Activated T-helper 1 cell treated with anti-CD3 and anti-CD28 coated beads, Interleukin-2, amount 50 U/mL, for 16 hours (primary cell): ENCODE data around the gene SNAP29.
"Not testable (repeated sequence)": the region's sequence is repeated elsewhere in the genome, so short reads cannot be mapped to it uniquely, and the experiment has no call there.

Source experiments
- DNase-seq, 2 donors: peaks; one replicate each; pipeline ENCODE4 v3.0.0-alpha.2; 2020; ENCODE audit warnings: low read depth in 1 of 2, low spot score in 1 of 2

SNAP29 gene

DNA sequence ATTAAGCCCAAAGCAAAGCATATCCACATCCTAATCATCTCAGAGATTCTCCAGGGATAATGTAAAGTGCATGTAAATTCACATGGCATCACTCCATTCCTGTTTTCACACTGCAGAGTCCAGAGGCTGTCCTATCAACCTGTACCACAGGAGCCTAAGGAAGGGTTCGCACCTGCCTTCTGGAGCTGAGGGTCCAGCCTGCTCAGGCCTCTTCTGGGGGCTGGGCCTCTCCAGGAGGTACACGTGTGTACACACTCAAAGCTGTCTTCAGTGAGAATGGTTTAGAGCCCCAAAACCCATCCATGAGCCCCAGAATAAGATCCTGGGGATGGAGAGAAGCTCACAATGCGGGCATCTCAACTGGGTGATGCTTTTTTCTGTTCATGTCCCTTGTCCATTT lies 24.1 kb upstream of the SNAP29 start:
- no peak for DNase-seq

DNA sequence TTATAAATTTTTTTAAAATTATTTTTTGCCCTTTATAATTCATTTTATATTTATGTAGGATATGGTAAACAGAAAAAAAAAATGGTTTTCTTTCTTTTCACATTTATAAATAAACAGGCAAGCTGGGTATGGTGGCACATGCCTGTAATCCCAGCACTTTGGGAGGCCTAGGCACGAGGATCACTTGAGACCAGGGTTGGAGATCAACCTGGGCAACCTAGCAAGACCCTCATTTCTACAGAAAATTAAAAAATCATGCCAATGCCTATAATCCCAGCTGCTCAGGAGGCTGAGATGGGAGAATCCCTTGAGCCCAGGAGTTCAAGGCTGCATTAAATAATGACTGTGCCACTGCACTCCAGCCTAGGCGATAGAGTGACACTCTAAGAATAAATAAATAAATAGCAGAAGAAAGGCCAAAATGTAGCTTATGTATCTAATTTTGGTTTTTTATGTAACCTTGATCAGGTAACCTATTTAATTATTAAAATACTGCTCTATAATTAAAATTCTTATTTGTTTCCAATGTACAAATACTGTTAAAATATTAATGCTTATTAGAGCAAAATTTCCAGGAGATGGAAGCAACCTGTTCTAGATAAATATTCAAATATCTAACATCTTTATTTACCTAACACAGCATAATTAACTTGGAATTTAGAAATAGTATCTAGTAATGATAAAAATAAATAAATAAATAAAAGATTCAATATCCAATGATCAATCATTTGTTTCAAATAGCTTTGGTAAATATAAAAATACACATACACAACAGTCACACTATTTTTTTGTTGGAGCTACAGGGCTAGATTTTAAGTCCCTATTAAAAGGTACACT lies 21.6 kb upstream of the SNAP29 start:
- DNase-seq = no peak

DNA sequence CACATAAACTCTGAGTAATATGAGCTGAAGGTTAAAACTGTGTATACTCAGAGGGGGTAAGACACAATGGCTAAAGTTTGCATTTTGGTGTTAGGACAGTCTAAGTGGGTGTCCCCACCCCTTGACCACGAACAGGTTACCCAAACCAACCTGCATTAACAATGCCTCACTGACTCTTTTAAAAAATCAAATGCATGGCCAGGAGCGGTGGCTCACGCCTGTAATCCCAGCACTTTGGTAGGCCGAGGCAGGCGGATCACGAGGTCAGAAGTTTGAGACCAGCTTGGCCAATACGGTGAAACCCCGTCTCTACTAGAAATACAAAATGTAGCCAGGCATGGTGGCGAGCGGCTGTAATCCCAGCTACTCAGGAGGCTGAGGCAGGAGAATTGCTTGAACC lies 19.5 kb upstream of the SNAP29 start:
- not testable (repeated sequence) for DNase-seq

DNA sequence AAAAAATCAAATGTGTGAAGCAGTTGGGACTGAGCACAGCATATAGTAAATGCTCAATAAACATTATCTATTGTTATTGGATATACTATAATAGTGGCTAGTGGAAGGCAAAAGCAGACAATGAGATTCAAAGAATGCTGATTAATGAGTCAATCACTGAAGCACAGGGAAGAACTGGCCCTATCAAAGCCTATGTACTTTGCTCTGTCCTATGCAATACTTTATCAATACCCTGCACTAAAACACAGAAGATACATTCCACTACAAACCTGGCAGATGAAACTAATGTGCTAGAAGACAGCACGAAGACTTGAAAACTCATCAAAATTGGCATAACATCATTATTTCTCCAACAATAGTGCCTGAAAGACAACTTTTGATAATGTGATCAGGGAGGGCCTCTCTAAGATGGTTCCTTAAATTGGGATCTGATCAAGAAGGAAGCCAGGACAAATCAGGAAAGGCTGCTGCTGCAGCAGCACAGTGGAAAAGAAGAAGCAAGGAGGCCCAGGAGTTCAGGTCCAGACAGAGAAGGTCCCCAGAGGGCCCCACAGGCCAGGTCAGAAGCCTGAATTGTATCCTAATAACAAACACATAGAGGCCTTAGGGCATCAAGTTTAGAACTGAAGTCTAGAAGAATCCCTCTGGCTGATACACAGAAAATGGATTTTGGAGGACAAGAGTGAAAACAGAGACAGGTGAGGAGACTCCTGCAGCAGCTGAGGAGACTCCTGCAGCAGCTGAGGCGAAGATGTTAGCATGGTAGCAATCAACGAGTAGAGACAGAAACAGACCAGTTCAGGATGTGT lies 18.8 kb upstream of the SNAP29 start:
- DNase-seq = no peak

DNA sequence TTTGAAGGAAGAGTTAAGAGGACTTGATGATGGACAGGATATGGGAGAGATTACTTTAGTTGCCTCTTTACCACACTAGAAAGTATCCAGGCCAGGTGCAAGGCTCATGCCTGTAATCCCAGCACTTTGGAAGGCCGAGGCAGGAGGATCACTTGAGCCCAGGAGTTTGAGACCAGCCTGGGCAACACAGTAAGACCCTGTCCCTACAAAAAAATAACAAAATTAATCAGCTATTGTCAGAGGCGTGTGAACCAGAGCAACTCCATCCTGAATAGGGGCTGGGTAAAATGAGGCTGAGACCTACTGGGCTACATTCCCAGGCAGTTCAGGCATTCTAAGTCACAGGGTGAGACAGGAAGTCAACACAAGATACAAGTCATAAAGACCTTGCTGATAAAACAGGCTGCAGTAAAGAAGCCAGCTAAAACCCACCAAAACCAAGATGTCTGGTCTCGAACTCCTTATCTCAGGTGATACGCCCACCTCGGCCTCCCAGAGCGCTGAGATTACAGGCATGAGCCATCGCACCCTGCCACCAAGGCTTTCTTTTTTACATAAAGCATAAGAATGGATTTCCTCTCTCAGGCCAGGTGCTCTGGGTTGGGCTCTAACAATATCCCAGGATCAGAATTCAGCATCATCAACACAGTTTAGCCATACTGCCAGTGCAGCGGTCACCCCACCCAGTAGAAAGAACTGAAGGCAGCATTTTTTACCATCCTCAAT lies 18.0 kb upstream of the SNAP29 start:
- no peak for DNase-seq

DNA sequence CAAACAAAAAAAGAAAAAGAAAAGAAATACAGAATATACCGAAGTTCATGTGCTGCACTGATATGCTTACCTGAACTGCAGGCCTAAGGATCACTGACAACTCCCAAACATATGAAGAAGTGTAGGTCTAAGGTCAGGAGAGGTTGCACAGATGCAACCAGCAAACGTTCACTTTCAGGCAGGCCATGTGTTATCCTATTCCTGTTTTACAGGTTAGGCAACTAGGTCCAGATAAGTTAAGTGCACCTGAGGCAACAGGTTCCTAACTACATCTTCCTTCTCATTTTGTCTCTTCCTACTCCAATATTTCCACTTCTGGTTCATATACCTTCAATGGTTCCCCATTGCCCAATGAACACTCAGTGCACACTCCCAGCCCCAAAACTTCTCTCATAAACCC lies 15.3 kb upstream of the SNAP29 start:
- no peak for DNase-seq

DNA sequence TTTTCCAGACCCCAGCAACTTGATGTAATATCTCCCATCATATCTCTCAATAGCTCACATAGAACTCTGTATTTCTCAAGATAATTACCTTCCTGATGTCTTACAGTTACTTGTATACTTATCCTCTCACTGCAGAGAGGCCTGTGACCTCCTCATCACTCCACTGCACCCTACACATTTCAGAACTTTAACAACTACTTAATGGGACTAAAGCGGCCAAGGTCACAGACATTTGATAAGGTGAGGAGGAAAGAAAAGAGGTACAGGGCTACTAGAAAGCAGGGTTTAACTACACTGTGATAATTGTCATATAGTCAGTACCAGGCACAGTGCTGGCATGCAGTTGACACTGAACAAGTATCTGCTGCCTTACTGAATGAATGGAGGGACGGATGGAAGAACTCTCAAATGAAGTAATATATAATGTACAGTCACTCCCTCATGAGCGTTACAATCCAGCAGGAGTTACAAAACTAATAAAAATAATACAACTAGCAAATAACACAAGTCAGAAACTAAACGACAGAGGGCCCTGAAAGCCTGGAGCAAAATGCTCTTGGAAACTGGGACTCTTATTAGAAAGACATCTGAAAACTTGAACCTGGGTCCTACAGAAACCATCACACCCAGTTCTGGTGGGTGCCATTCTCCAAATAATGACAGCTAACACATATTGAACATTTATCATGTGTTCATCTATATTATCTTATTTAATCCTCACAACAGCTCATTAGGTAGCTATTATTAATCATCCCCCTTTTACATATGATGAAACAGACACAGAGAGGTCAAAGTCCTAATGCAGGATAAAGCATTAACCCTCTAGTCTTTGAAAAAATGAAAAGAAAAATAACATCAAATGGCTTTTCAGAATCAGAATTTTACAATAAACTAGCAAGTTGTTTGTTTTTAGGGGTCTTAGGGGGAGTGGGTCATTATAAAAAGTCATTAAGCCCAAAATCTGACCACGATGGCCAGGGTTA lies 14.5 kb upstream of the SNAP29 start:
- no peak for DNase-seq

DNA sequence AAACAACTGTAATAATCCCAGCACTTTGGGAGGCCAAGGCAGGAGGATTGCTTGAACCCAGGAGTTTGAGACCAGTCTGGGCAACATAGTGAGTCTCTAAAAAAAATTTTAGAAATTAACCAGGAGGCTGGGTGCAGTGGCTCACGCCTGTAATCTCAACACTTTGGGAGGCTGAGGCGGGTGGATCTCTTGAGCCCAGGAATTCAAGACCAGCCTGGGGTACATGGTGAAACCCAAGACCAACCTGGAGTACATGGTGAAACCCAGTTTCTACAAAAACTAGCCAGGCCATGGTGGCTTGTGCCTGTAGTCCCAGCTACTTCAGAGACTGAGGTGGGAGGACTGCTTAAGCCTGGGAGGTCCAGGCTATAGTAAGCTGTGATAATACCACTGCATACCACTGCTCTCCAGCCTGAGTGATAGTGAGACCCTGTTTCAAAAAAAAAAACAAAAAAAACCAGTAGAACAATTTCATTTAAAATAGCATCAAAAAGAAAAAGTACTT lies 11.4 kb upstream of the SNAP29 start:
- DNase-seq = no peak

DNA sequence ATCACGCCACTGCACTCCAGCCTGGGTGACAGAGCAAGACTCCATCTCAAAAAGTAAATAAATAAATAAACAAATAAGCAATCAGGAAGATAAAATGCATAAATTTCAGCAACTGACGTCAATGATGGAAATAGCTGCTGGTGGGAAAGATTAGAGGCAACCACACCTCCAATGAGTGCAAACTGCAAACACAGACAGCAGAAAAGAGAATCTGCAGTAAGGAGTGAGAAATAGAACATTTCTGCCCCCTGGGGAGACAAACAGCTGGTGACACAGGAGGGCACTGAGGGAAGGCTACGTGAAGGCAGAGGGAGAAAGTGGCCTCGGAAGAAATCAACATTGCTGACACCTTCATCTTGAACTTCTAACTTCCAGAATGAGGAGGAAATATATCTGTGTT lies 6.7 kb upstream of the SNAP29 start:
- no peak for DNase-seq

DNA sequence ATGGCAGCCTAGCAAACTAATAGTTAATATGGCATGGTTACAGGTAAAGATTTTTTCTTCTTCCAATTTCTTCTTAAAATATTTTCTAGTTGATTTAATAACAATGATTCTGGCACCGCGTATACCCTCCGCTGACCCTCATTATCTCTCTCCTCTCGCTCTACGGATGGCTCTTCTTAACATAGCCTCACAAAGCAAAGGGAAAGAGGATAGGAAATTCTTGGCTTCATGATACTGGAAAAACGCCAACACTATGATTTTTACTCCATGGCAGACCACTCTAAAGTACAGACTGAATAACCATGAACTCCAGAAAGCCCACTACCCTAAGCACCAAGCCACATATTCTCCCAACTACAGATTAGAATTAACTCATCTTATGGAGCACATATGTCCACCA lies 6.3 kb upstream of the SNAP29 start:
- no peak for DNase-seq

DNA sequence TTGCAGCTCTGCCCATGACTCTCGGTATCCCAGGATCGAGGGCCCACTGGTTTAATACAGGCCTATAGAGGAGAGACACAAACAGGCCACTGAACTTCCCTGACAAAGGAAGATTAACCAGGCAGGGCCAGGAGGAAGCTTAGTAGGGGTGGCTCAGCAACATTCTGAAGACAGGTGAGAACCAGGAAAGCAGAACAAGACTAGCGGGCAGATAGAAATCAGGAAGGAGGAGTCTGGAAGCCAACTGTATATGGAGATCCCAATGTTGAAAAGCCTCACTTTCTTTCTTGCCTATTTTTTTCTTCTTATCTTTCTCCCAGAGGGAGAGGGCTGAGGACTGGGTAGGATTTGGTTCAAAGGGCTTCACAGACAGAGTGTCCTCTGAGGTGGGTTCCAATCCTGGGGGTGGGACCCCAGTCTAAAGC lies 5.6 kb upstream of the SNAP29 start:
- no peak for DNase-seq

DNA sequence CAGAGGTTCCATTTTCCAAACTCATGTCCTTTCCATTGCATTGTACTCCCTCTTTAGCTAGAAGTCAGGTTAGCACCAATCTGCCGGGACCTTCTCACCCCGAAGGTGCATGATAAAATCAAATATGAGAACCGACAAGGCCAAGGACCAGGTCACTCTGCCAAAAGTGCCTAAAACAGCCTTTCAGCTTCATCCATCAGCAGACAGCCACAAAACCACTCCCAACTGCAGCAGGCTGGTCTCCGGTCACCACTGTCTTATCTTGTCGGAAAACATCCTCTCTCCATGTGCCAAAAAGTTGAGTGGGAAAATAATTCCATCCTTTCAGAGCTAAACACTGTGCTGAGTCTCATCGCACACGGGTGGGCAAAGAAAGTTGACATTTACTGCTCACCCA lies 1.6 kb upstream of the SNAP29 start:
- DNase-seq = no peak

DNA sequence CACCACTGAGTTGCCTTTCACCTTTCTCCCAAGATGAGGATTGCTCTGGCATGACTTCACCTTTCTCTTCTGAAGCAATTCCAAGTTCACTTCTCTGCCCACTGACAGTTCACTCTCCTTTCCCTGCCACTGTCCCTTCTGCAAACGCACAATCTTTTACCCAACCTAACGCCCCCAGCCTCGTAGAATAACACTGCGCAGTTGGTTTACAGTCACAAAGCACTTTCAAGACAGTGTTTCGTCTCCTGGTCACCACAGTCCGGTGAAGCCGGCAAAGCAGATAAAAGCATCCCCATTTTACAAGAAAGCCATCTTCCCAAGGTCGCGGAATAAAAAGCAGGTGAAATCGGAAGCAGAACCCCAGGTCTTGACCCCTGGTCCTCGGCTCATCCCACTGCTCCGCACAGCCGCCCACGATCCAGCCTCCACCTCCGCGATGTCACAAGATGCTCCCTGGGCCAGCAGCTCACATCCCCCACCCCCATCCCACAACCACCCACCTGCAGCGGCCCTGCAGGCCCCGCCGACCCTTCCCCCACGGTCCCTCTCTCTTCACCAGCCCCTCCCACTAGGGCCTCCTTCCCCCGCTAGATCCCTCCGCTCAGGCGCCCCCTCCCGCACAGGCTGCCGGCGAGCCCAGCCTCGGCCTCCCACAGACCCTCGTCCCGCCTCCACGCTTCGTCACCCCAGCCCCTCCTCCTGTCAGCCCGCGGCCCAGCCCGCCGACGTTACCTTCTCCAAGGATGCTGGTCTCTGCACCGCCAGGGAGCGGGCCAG lies 781 bp upstream of the SNAP29 start:
- DNase-seq = peak; percentile 56 to 75

DNA sequence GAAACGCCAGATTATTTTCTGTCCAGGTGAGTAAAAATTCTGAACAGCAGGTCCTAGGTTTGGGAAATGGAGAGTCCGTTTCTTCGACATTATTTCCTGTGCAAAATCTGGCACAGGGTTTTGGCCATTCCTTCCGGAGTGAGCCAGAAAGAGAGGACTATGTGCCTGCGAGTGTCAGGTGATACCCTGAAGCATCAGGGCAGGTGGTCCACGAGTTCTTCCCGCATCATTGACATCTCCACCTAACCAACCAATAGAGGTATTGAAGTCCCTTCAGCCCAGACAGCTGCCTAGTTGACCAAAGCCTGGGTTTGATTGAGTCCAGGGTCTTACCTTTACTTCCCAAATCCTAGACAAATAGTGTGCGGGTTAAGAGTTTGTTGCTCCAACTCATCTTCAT lies 808 bp downstream of the SNAP29 start:
- no peak for DNase-seq

DNA sequence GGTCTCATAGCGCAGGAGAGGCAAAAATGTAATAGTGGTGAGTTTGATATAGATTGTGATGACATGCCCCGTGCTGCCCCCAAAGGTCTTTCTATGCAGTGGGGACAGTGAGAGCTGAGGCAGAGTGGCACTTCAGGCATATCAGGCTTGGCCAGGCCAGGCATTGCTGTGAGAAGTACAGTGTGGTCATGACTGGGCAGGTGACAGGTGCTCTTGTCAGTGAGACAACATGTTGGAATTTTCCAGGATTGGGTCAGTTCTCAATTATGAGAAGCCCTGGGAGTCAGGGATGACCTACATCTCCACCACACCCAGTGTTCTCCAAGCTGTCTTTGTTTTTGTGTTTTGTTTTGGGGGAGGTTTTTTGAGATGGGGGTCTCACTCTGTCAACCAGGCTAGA lies 3.7 kb downstream of the SNAP29 start:
- DNase-seq = no peak

DNA sequence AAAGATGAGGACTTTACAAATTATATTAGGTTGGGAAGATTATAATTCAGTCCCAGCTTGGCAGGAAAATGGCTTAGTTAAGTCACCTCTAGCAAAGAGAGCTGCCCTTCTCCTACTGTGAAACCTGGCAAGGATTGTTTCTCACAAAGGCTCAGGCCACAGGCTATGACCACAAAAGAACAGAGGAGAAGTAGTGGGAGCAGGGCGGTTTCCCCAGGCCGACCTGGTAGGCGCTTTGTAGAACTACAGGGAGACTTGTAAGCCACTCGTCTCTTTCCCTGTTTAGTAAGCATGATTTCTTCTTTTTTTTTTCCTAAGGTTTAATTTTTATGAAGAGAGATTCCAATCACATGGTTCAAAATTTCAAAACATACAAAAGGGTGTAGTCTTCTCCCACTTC lies 4.6 kb downstream of the SNAP29 start:
- DNase-seq = no peak

DNA sequence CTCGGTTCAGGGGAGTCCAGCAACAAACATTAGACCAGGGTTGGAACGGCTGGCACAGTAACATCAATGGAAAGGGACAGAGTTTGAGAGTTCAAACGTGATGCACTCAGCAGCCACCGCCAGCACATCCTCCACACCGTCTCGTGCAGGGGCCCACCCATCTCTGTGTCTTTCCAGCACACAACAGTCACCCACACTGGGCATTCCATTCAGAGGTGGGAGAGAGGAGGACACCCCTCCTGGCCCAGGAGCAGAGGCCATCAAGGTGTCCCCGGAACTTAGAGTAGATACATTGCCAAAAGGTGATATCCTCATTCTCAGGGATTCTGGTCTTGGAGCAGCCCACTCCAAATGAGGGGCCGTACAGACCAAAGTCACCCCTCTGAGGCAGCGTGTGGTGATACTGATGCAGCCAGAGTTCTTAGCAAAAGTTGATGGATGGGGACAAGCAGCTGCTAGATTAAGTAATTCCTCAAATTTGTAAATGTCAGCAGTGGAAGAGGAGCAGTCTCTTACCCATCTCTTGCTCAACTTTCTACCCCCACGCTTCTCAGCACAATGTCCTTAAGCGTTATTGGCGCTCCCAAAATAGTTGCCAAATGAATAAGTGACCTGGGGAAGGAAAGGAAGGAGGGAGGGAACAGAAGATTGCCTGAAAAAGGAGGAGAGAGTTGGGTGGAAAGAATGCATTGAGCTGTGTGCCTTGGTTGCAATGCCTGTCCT lies 5.5 kb downstream of the SNAP29 start:
- DNase-seq = no peak

DNA sequence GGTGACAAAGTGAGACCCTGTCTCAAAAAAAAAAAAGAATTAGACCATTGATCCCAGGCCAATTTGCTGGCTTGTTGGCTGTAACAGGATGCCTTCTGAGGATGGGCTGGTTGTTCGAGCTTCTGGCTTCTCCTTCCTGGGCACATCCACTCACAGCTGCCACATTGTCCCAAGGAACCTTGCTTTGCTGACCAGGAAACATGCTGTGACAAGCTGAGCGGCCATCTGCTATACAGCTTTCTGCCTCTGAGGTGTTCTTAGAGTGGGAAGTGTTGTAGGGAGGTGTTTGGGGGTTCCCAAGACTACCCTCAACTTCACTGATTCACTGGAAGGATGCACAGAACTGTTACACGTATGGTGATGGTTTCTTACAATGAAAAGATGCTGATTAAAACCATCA lies 6.5 kb downstream of the SNAP29 start:
- DNase-seq = no peak

DNA sequence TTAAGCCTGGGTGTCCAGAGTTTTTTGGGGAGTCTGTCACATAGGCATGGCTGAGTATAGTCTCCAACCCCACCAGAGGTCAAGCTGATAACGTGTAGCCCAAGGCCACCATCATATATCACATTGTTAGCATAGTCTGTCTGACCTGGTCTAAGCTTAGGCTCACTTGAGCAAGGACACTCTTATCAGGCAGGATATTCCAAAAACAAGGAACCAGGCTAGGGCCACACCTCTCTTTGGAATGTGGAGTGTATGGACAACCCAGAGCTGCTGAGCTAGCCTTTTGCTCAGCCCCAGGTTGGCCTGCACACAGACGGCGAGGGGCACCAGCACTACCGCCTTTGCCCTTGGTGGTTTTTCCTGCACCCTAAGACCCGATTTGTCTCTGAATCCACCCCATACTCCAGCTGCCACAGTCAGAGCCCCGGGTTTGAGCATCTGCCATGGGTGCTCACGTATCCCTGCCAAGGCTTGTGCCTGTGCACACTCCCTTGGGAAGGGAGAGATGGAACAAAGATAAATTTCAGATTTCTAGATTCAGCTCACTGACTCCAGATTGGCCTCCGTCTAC lies 7.2 kb downstream of the SNAP29 start:
- no peak for DNase-seq
